GM12872 (cell line): Measurements from ENCODE around the gene DIP2B.

Experiments
- CTCF ChIP-seq: IDR thresholded peaks from 3 replicates; pipeline ENCODE4 v1.5.1; 2011; ENCODE audit warnings: low read depth, mild to moderate bottlenecking, low read length, moderate library complexity; ENCODE audit not compliant: insufficient read depth

DIP2B gene

GRCh38 chr12:50732591-50732990, 227.8 kb downstream of the DIP2B start:
- no peak for TF ChIP-seq CTCF

GRCh38 chr12:50733706-50734105, 228.9 kb downstream of the DIP2B start:
- no peak for TF ChIP-seq CTCF

GRCh38 chr12:50734409-50735263, 229.9 kb downstream of the DIP2B start:
- peak; percentile 78 for TF ChIP-seq CTCF

GRCh38 chr12:50739611-50740010, 234.8 kb downstream of the DIP2B start:
- TF ChIP-seq CTCF: no peak

GRCh38 chr12:50740307-50740706, 235.5 kb downstream of the DIP2B start:
- no peak for TF ChIP-seq CTCF

- no peak for TF ChIP-seq CTCF
These were observed 238.0 kb downstream of the DIP2B start for GRCh38 chr12:50742776-50743175.

GRCh38 chr12:50745861-50746260, 241.1 kb downstream of the DIP2B start:
- no peak for TF ChIP-seq CTCF
